Small intestine (tissue), 7 donors: ENCODE data around the gene HHLA2. TPM values are rescaled to one million over a fixed set of nuclear protein-coding genes. Genes with fewer than 3 reads are reported as not detected.

Experiments
- DNase-seq, 2 donors: peaks; one replicate each; pipeline versions ENCODE4 v3.0.0 to v3.0.0-alpha.2; 2013
- FAIRE-seq: peaks from 2 replicates; lab custom pipeline; 2012; peaks lifted over from hg19 to GRCh38; lab: Jason Lieb, UNC
- H3K27ac ChIP-seq, 3 donors: one replicate each; pipeline ENCODE4 v1.5.1; 2013; ENCODE audit warnings: low read length in 2 of 3, mild to moderate bottlenecking in 2 of 3, control low read depth in 1 of 3, inconsistent platforms in 1 of 3, low read depth in 1 of 3, moderate library complexity in 1 of 3
- H3K27me3 ChIP-seq, 3 donors: one replicate each; pipeline ENCODE4 v1.6.1; 2013; ENCODE audit warnings: low read length in 3 of 3, inconsistent platforms in 1 of 3; ENCODE audit not compliant: control insufficient read depth in 3 of 3, insufficient read depth in 3 of 3
- H3K36me3 ChIP-seq, 3 donors: one replicate each; pipeline ENCODE4 v1.6.1; 2013; ENCODE audit warnings: low read length in 3 of 3, inconsistent platforms in 1 of 3, low read depth in 1 of 3, mild to moderate bottlenecking in 1 of 3, moderate library complexity in 1 of 3; ENCODE audit not compliant: control insufficient read depth in 3 of 3, insufficient read depth in 2 of 3
- H3K4me1 ChIP-seq, 3 donors: one replicate each; pipeline ENCODE4 v1.6.1; 2013; ENCODE audit warnings: low read length in 2 of 3, inconsistent platforms in 1 of 3, low read depth in 1 of 3, mild to moderate bottlenecking in 1 of 3, moderate library complexity in 1 of 3; ENCODE audit not compliant: control insufficient read depth in 3 of 3, insufficient read depth in 2 of 3
- H3K4me3 ChIP-seq, 3 donors: one replicate each; pipeline ENCODE4 v1.5.1; 2013; ENCODE audit warnings: low read length in 3 of 3, control low read depth in 1 of 3, inconsistent platforms in 1 of 3, low read depth in 1 of 3, mild to moderate bottlenecking in 1 of 3, moderate library complexity in 1 of 3
- H3K9me3 ChIP-seq, 2 donors: one replicate each; pipeline ENCODE4 v1.6.1; 2013; ENCODE audit warnings: low read depth in 1 of 2, low read length in 1 of 2; ENCODE audit not compliant: control insufficient read depth in 2 of 2, insufficient read depth in 1 of 2
- WGBS, 3 donors: extraction: QIAGEN DNeasy Blood & Tissue Kit; methylation state at CpG; one replicate each; pipeline ENCODE4 v1.1.7; 2013; 5-methylcytosine and 5-hydroxymethylcytosine counted together
- polyA plus RNA-seq, 4 donors: library from polyadenylated mRNA; stranded (reverse) in 3 of 4; unstranded in 1 of 4; fragments of 200-250 nt in 3 of 4; fragments of 120-200 nt in 1 of 4; gene quantifications; one replicate each; pipeline versions ENCODE4 v1.2.1 to v1.2.3, GENCODE V29; 2013
- donor health status: healthy with polysubstance abuse.
- donor health status: control.
- donor health status: control.
- donor health status: Bipolar disorder and iron deficiency.
- donor health status: healthy.

The HHLA2 gene
- polyA plus RNA-seq, 4 donors = 20.5 to 130 (median 91.0) TPM

- no peaks in the 10 kb centered on the region for H3K27me3 ChIP-seq
- H3K27ac ChIP-seq = no peak overlapping the region
- H3K4me3 ChIP-seq = no peak overlapping the region
- FAIRE-seq = no peak
- no peaks in the 10 kb centered on the region for H3K4me1 ChIP-seq
- H3K9me3 ChIP-seq = no peaks in the 10 kb centered on the region
- no peak for DNase-seq
- no peaks in the 10 kb centered on the region for H3K36me3 ChIP-seq
Observed at GRCh38 chr3:108383306-108383705, 87.0 kb downstream of the HHLA2 start.

GRCh38 chr3:108387063-108387462, 90.7 kb downstream of the HHLA2 start:
- H3K4me3 ChIP-seq = no peak overlapping the region
- H3K27me3 ChIP-seq = no peaks in the 10 kb centered on the region
- WGBS, 3 donors = 90 to 93% (median 90%) methylated on average over 1 of the region's 1 CpG
- peaks cover 0 to 3% (median 0%) of the 10 kb centered on the region in 3 donors for H3K4me1 ChIP-seq
- no peaks in the 10 kb centered on the region for H3K36me3 ChIP-seq
- FAIRE-seq = no peak
- no peak for DNase-seq
- no peaks in the 10 kb centered on the region for H3K9me3 ChIP-seq
- no peak overlapping the region for H3K27ac ChIP-seq

- no peak for DNase-seq
- no peak for FAIRE-seq
Observed at GRCh38 chr3:108388136-108389132, 92.1 kb downstream of the HHLA2 start.

GRCh38 chr3:108389372-108389771, 93.0 kb downstream of the HHLA2 start:
- no peaks in the 10 kb centered on the region for H3K27me3 ChIP-seq
- peaks cover 0 to 3% (median 0%) of the 10 kb centered on the region in 3 donors for H3K4me1 ChIP-seq
- H3K36me3 ChIP-seq = no peaks in the 10 kb centered on the region
- no peak overlapping the region for H3K27ac ChIP-seq
- FAIRE-seq = no peak
- no peak overlapping the region for H3K4me3 ChIP-seq
- WGBS, 3 donors = 17 to 46% (median 41%) methylated on average over 1 of the region's 1 CpG
- no peak for DNase-seq
- no peaks in the 10 kb centered on the region for H3K9me3 ChIP-seq

More at GRCh38 chr3:108388136-108389132, 92.1 kb downstream of the HHLA2 start:
- 71 to 88% (median 87%) methylated on average over 12 of the region's 12 CpGs for WGBS, 3 donors
- Histone ChIP-seq H3K4me1 (peaks cover 0 to 3% (median 0%) of the 10 kb centered on the region in 3 donors), H3K9me3 (no peaks in the 10 kb centered on the region), H3K36me3 (no peaks in the 10 kb centered on the region), H3K27ac (no peak overlapping the region), H3K27me3 (no peaks in the 10 kb centered on the region), H3K4me3 (no peak overlapping the region)

GRCh38 chr3:108391917-108392593, 95.7 kb downstream of the HHLA2 start:
- Histone ChIP-seq H3K27ac (no peak overlapping the region), H3K36me3 (no peaks in the 10 kb centered on the region), H3K4me3 (no peak overlapping the region), H3K4me1 (peaks cover 0 to 3% (median 0%) of the 10 kb centered on the region in 3 donors), H3K27me3 (no peaks in the 10 kb centered on the region), H3K9me3 (no peaks in the 10 kb centered on the region)
- FAIRE-seq (no peak), DNase-seq (peak in 1 of 2 donors; percentile 29)
- 47 to 68% (median 61%) methylated on average over 3 of the region's 3 CpGs for WGBS, 3 donors

GRCh38 chr3:108393128-108393900, 97.0 kb downstream of the HHLA2 start:
- no peaks in the 10 kb centered on the region for H3K36me3 ChIP-seq
- 63 to 67% (median 65%) methylated on average over 3 of the region's 3 CpGs for WGBS, 3 donors
- H3K4me1 ChIP-seq = peaks cover 0 to 3% (median 0%) of the 10 kb centered on the region in 3 donors
- no peak for DNase-seq
- no peaks in the 10 kb centered on the region for H3K9me3 ChIP-seq
- H3K27ac ChIP-seq = no peak overlapping the region
- H3K27me3 ChIP-seq = no peaks in the 10 kb centered on the region
- H3K4me3 ChIP-seq = no peak overlapping the region
- no peak for FAIRE-seq

GRCh38 chr3:108394016-108394415, 97.7 kb downstream of the HHLA2 start:
- Histone ChIP-seq H3K27ac (no peak overlapping the region), H3K4me3 (no peak overlapping the region), H3K9me3 (no peaks in the 10 kb centered on the region), H3K4me1 (peaks cover 0 to 3% (median 0%) of the 10 kb centered on the region in 3 donors), H3K36me3 (no peaks in the 10 kb centered on the region), H3K27me3 (no peaks in the 10 kb centered on the region)
- DNase-seq (no peak), FAIRE-seq (no peak)
- WGBS, 3 donors = 96 to 100% (median 96%) methylated on average over 2 of the region's 2 CpGs

GRCh38 chr3:108394563-108394962, 98.2 kb downstream of the HHLA2 start:
- 64 to 80% (median 71%) methylated on average over 3 of the region's 3 CpGs for WGBS, 3 donors
- no peak for FAIRE-seq
- no peak overlapping the region for H3K27ac ChIP-seq

More at GRCh38 chr3:108394563-108394962, 98.2 kb downstream of the HHLA2 start:
- no peak for DNase-seq
- H3K4me1 ChIP-seq = no peaks in the 10 kb centered on the region
- no peaks in the 10 kb centered on the region for H3K9me3 ChIP-seq
- no peak overlapping the region for H3K4me3 ChIP-seq
- H3K27me3 ChIP-seq = no peaks in the 10 kb centered on the region
- no peaks in the 10 kb centered on the region for H3K36me3 ChIP-seq
